Gastrocnemius medialis (tissue), 4 donors: Measurements from ENCODE around the gene CHRNB4.

Source experiments
- CTCF ChIP-seq, 5 experiments: fragments of 450-650 bp in 3 of 5; fragments of 200-600 bp in 2 of 5; sonication (generic) in 2 of 5; IDR thresholded peaks in 4 of 5; conservative IDR thresholded peaks in 1 of 5; 1 replicate in 4 of 5; 2 replicates in 1 of 5; pipeline ENCODE4 v1.5.1; 2016 to 2019; ENCODE audit warnings: antibody characterized with exemption in 5 of 5, mild to moderate bottlenecking in 3 of 5, moderate library complexity in 3 of 5
- POLR2A ChIP-seq, 2 donors: fragments of 450-650 bp; IDR thresholded peaks; one replicate each; pipeline ENCODE4 v1.6.1; 2017; ENCODE audit warnings: antibody characterized with exemption in 2 of 2, mild to moderate bottlenecking in 2 of 2, moderate library complexity in 2 of 2

GRCh38 chr15:78682693-78683410 is 41.8 kb upstream of the CHRNB4 start:
- TF ChIP-seq CTCF (IDR thresholded peaks at IDR 0.05 in 4 of 5, conservative IDR thresholded peaks at IDR 0.05 in 1 of 5) (no peak), POLR2A (IDR thresholded peaks at IDR 0.05) (no peak)
